ENCODE results near the gene TMEM62. TPM values are rescaled to one million over a fixed set of nuclear protein-coding genes. Genes with fewer than 3 reads are reported as not detected.
A peak's percentile ranks its signal among the peaks of the same experiment; 100 is the strongest.

TMEM62 gene
- total and polyA plus RNA-seq, 9 of the 15 experiments (the other 6 are each of a cell fraction or from before 2014, with no cell fraction given) = 4.4 to 16.6 (median 11.1) TPM

GRCh38 chr15:43105778-43106485 lies 27.5 kb upstream of the TMEM62 start, which contains the start of gene UBR1 (continued):
- TF ChIP-seq REST (IDR thresholded peaks at IDR 0.05; ENCODE audit: borderline replicate concordance) = 0 out of 2 replicates have a peak, but pooled peaks have one; percentile 8
- TF ChIP-seq REST (CRISPR knock-in tag; IDR thresholded peaks at IDR 0.05; ENCODE audit: low read depth) = no peak; the same call in 1 of the 2 replicates
- no peak for TF ChIP-seq CC2D1A (IDR thresholded peaks at IDR 0.05)
- TF ChIP-seq DDX20 (tag; IDR thresholded peaks at IDR 0.05; ENCODE audit: low read depth) = no peak
- TF ChIP-seq NCOR1 (IDR thresholded peaks at IDR 0.05) = no peak
- TF ChIP-seq FOXA1 (IDR thresholded peaks at IDR 0.05; ENCODE audit: borderline replicate concordance) = no peak
- TF ChIP-seq PTTG1 (tag; IDR thresholded peaks at IDR 0.05; ENCODE audit: low read depth) = no peak
- no peak for TF ChIP-seq ZNF316 (IDR thresholded peaks at IDR 0.05)
- TF ChIP-seq MAZ (CRISPR knock-in tag; conservative IDR thresholded peaks at IDR 0.05 in 1 of 2, IDR thresholded peaks at IDR 0.05 in 1 of 2) = peak in 1 of 2 experiments; percentile 50; a peak in 2 of 4 replicates
- TF ChIP-seq BACH1 (tag; IDR thresholded peaks at IDR 0.05) = no peak
- no peak for TF ChIP-seq SMARCA5 (IDR thresholded peaks at IDR 0.05)
- TF ChIP-seq CHD4 (IDR thresholded peaks at IDR 0.05; ENCODE audit: insufficient read depth, insufficient replicate concordance, low read depth, low read length, poor library complexity, severe bottlenecking) = no peak
- TF ChIP-seq TFAP4 (CRISPR knock-in tag; IDR thresholded peaks at IDR 0.05; ENCODE audit: borderline replicate concordance) = peak; percentile 66; the same call in 1 of the 2 replicates
- TF ChIP-seq RHOXF2B (CRISPR knock-in tag; conservative IDR thresholded peaks at IDR 0.05) = no peak
- TF ChIP-seq ZNF395 (CRISPR knock-in tag; IDR thresholded peaks at IDR 0.05) = peak; percentile 70; the same call in 1 of the 2 replicates
- no peak for TF ChIP-seq ZBED1 (IDR thresholded peaks at IDR 0.05)
- TF ChIP-seq RBM34 (IDR thresholded peaks at IDR 0.05; ENCODE audit: borderline replicate concordance, insufficient read depth, low read length) = no peak
- no peak for TF ChIP-seq ASH1L (IDR thresholded peaks at IDR 0.05; ENCODE audit: borderline replicate concordance, low read depth, partially characterized antibody)

All from K562 (cell line).